ENCODE results near the gene FBL. TPM values are rescaled to one million over a fixed set of nuclear protein-coding genes. Genes with fewer than 3 reads are reported as not detected.

FBL gene
- total RNA-seq, 5 donors from 2014 or later (not counting 1 experiment from before 2014, with no cell fraction given) = 291 to 348 (median 299) TPM

DNA sequence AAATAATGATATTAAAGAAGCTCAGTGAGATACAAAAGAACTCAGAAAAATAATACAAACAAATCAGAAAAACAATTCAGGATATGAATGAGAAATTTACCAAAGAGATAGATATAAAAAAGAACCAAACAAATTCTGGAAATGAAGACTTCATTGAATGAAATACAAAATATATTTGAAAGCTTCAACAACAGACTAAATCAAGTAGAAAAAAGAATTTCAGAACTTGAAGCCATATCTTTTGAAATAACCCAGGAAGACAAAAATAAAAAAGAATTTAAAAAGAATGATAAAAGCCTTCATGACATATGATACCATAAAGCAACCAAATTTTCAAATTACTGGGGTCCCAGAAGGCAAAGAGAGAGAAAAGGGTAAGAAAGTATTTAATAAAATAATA is 57.9 kb downstream of the FBL start:
- no peaks in the 10 kb centered on the region for H3K36me3 ChIP-seq (ENCODE audit: control insufficient read depth in 2 of 2, extremely low read depth in 1 of 2, insufficient read depth in 1 of 2, low read length in 1 of 2)
- no peak overlapping the region for H3K27ac Mint-ChIP-seq
- H3K27me3 Mint-ChIP-seq = peaks cover 32 to 34% of the 10 kb centered on the region in 2 donors

More for the DNA sequence above, 57.9 kb downstream of the FBL start:
- Histone ChIP-seq H3K9me3 (no peaks in the 10 kb centered on the region), H3K27me3 (replicated peaks in 1 of 2; ENCODE audit: control insufficient read depth in 2 of 2, extremely low read depth in 1 of 2, insufficient read depth in 2 of 2, low read length in 1 of 2) (peaks cover 3 to 21% of the 10 kb centered on the region in 2 experiments), H3K4me3 (ENCODE audit: control insufficient read depth in 1 of 2, extremely low read depth in 1 of 2, low read length in 1 of 2) (no peak overlapping the region), H3K27ac (ENCODE audit: low read length) (no peak overlapping the region), H3K4me1 (ENCODE audit: control insufficient read depth in 1 of 2, extremely low read depth in 1 of 2, insufficient read depth in 2 of 2, low read length in 2 of 2) (peaks cover 0 to 2% of the 10 kb centered on the region in 2 experiments)
- peaks cover 0 to 4% (median 0%) of the 10 kb centered on the region in 3 donors for H3K4me1 Mint-ChIP-seq
- DNase-seq (no peak), ATAC-seq (replicated peaks in 1 of 4) (no peak)
- CTCF ChIA-PET = interaction anchor here in 1 of 2 donors (0.7 kb wide), 1 partner anchor 25 kb away, joined by 3 read pairs; no protein-coding TSS in a partner anchor
- H3K4me3 Mint-ChIP-seq = no peak overlapping the region
- peaks cover 2% of the 10 kb centered on the region for H3K36me3 Mint-ChIP-seq
- POLR2A ChIA-PET = interaction anchor here in 1 of 2 donors (0.6 kb wide), 1 partner anchor 45 kb away, joined by 3 read pairs; no protein-coding TSS in a partner anchor
- peaks cover 6 to 12% (median 9%) of the 10 kb centered on the region in 3 donors for H3K9me3 Mint-ChIP-seq

Other genes with a start within 250 kb of the FBL start
- gene LGALS13, start 243.9 kb downstream of the FBL start, total RNA-seq = not detected
- gene LGALS16, start 190.5 kb downstream of the FBL start, total RNA-seq = not detected
- gene LGALS14, start 141.9 kb downstream of the FBL start, total RNA-seq = 1 to 10 TPM in 1 of 5 donors, under 1 TPM in 1, not detected in 3; 0.49 to 1.2 TPM
- 1 to 10 TPM in 3 of 5 donors, under 1 TPM in 1, not detected in 1; 0.72 to 2.8 (median 1.4) TPM for gene CLC, start 108.3 kb downstream of the FBL start, total RNA-seq
- gene LEUTX, start 67.5 kb downstream of the FBL start, total RNA-seq = not detected
- 10 to 100 TPM; 18.9 to 38.4 (median 28.0) TPM for gene DYRK1B, start 12.2 kb downstream of the FBL start, total RNA-seq
- gene FCGBP, start 88.3 kb upstream of the FBL start, total RNA-seq = 10 to 100 TPM; 12.6 to 88.0 (median 43.3) TPM
- 10 to 100 TPM; 58.5 to 80.0 (median 59.6) TPM for gene PSMC4, start 124.8 kb upstream of the FBL start, total RNA-seq
- 10 to 100 TPM in 3 of 5 donors, 1 to 10 TPM in 2; 5.9 to 18.0 (median 12.9) TPM for gene ZNF546, start 150.7 kb upstream of the FBL start, total RNA-seq
- gene ZNF780B, start 209.9 kb upstream of the FBL start, total RNA-seq = 10 to 100 TPM; 18.0 to 55.2 (median 49.0) TPM
- gene ZNF780A, start 244.6 kb upstream of the FBL start, total RNA-seq = 10 to 100 TPM; 18.2 to 43.0 (median 29.0) TPM